Thyroid gland (tissue), 4 donors: Measurements from ENCODE around the gene SREBF2. TPM values are rescaled to one million over a fixed set of nuclear protein-coding genes. Genes with fewer than 3 reads are reported as not detected.

Experiments
- DNase-seq, 2 donors: peaks; one replicate each; pipeline ENCODE4 v3.0.0-alpha.2; 2019
- H3K27ac ChIP-seq, 3 donors: fragments of 200-600 bp; sonication (generic); 1 replicate in 2 of 3; 2 replicates in 1 of 3; pipeline ENCODE4 v1.5.1; 2016 to 2019; ENCODE audit warnings: mild to moderate bottlenecking in 1 of 3, moderate library complexity in 1 of 3
- H3K27me3 ChIP-seq: fragments of 200-600 bp; sonication (generic); one replicate; pipeline ENCODE4 v1.5.1; 2019
- H3K36me3 ChIP-seq, 2 donors: fragments of 200-600 bp; sonication (generic); one replicate each; pipeline ENCODE4 v1.5.1; 2016 to 2019
- H3K4me1 ChIP-seq, 2 donors: fragments of 200-600 bp; sonication (generic); one replicate each; pipeline ENCODE4 v1.5.1; 2017 to 2019
- H3K4me3 ChIP-seq, 3 donors: fragments of 200-600 bp; sonication (generic); replicated peaks in 1 of 3; 1 replicate in 2 of 3; 2 replicates in 1 of 3; pipeline ENCODE4 v1.5.1; 2016; ENCODE audit warnings: mild to moderate bottlenecking in 1 of 3
- H3K9me3 ChIP-seq: fragments of 200-600 bp; sonication (generic); one replicate; pipeline ENCODE4 v1.5.1; 2017
- CTCF ChIP-seq, 6 experiments: fragments of 200-600 bp in 3 of 6; fragments of 450-650 bp in 3 of 6; sonication (generic) in 3 of 6; IDR thresholded peaks; one replicate each; pipeline ENCODE4 v1.5.1; 2016 to 2019; ENCODE audit warnings: antibody characterized with exemption in 6 of 6, mild to moderate bottlenecking in 2 of 6, inconsistent platforms in 1 of 6, moderate library complexity in 1 of 6
- POLR2A ChIP-seq, 2 donors: fragments of 450-650 bp; IDR thresholded peaks; one replicate each; pipeline ENCODE4 v1.6.1; 2017; ENCODE audit warnings: antibody characterized with exemption in 2 of 2, mild to moderate bottlenecking in 2 of 2, moderate library complexity in 1 of 2
- WGBS, 2 donors: methylation state at CpG; one replicate each; pipeline ENCODE4 v1.1.5; 2017; 5-methylcytosine and 5-hydroxymethylcytosine counted together
- intact Hi-C: fragments of 100-400 bp; cut with DNase I; formaldehyde crosslinking; loops from one replicate; pipeline ENCODE4 v1.15.1; 2023
- total RNA-seq, 4 donors: library from RNA; depleted of rRNA; stranded (reverse); fragments of >200 nt; gene quantifications; one replicate each; pipeline ENCODE4 v1.2.3, GENCODE V29; 2016

Gene SREBF2
- total RNA-seq: 10 to 100 TPM; 34.4 to 91.8 (median 63.7) TPM

GRCh38 chr22:41832553-41833368, at the start of gene SREBF2:
SREBF2 (plus strand) TSS chr22:41833105; CDS start chr22:41833271, 166 bp downstream.
- peak; percentile 100 for DNase-seq
- 0 to 1% methylated on average over 28 to 29 of the region's 75 CpGs for WGBS, 2 donors
- no peaks in the 10 kb centered on the region for H3K9me3 ChIP-seq
- H3K27me3 ChIP-seq: no peaks in the 10 kb centered on the region
- H3K4me3 ChIP-seq: peak within 1 kb of the TSS; percentile 63 to 93 (median 77)
- peaks cover 5 to 9% of the 10 kb centered on the region in 2 donors for H3K4me1 ChIP-seq
- peak within 1 kb of the TSS; percentile 83 to 95 (median 94) for H3K27ac ChIP-seq
- no peak for TF ChIP-seq CTCF (IDR thresholded peaks at IDR 0.05)
- peak; percentile 72 to 76 for TF ChIP-seq POLR2A (IDR thresholded peaks at IDR 0.05)
- H3K36me3 ChIP-seq: no peaks in the 10 kb centered on the region
- intact Hi-C loops: loop anchor here (5.0 kb wide), 1 partner anchor 115 kb away; the partner anchor contains the start of gene CENPM

GRCh38 chr22:41787331-41787730, 45.6 kb upstream of the SREBF2 start:
- WGBS, 2 donors: 60 to 77% methylated on average over 2 of the region's 2 CpGs
- TF ChIP-seq CTCF (IDR thresholded peaks at IDR 0.05) (no peak), POLR2A (IDR thresholded peaks at IDR 0.05) (no peak)
- no peak for DNase-seq
- Histone ChIP-seq H3K4me3 (no peak overlapping the region), H3K27me3 (no peaks in the 10 kb centered on the region), H3K4me1 (no peaks in the 10 kb centered on the region), H3K27ac (no peak overlapping the region), H3K9me3 (no peaks in the 10 kb centered on the region), H3K36me3 (no peaks in the 10 kb centered on the region)
- intact Hi-C loops: no loop called here

GRCh38 chr22:41793871-41794270, 39.0 kb upstream of the SREBF2 start:
- no peaks in the 10 kb centered on the region for H3K9me3 ChIP-seq
- H3K27me3 ChIP-seq: no peaks in the 10 kb centered on the region
- WGBS, 2 donors: 97 to 98% methylated on average over 3 of the region's 3 CpGs
- no peak overlapping the region for H3K27ac ChIP-seq
- no peak for DNase-seq
- H3K4me1 ChIP-seq: no peaks in the 10 kb centered on the region
- no peak overlapping the region for H3K4me3 ChIP-seq
- intact Hi-C loops: no loop called here
- TF ChIP-seq POLR2A (IDR thresholded peaks at IDR 0.05) (no peak), CTCF (IDR thresholded peaks at IDR 0.05) (no peak)
- no peaks in the 10 kb centered on the region for H3K36me3 ChIP-seq

- Histone ChIP-seq H3K4me1 (peaks cover 16 to 22% of the 10 kb centered on the region in 2 donors), H3K9me3 (no peaks in the 10 kb centered on the region), H3K4me3 (no peak overlapping the region), H3K27me3 (no peaks in the 10 kb centered on the region), H3K27ac (no peak overlapping the region), H3K36me3 (no peaks in the 10 kb centered on the region)
- WGBS, 2 donors: 97 to 100% methylated on average over 2 of the region's 2 CpGs
- TF ChIP-seq CTCF (IDR thresholded peaks at IDR 0.05) (no peak), POLR2A (IDR thresholded peaks at IDR 0.05) (no peak)
- intact Hi-C loops: no loop called here
- no peak for DNase-seq
Observed at GRCh38 chr22:41798736-41799135, 34.2 kb upstream of the SREBF2 start.
